A549 (cell line): ENCODE measurements around the gene DPEP1. TPM values are rescaled to one million over a fixed set of nuclear protein-coding genes. Genes with fewer than 3 reads are reported as not detected.

ENCODE experiments used
- BHLHE40 ChIP-seq: IDR thresholded peaks from 2 replicates; pipeline ENCODE4 v1.6.1; 2012; ENCODE audit warnings: low read depth, low read length, inconsistent platforms
- CBX2 ChIP-seq: fragments of 200-600 bp; sonication (generic); IDR thresholded peaks from 2 replicates; pipeline ENCODE4 v1.6.1; 2016; ENCODE audit warnings: low read depth, mild to moderate bottlenecking, borderline replicate concordance
- CBX8 ChIP-seq: fragments of 200-600 bp; sonication (generic); IDR thresholded peaks from 2 replicates; pipeline ENCODE4 v1.6.1; 2016
- CEBPB ChIP-seq, 2 experiments: fragments of >200 bp in 1 of 2; sonication (Bioruptor Twin) in 1 of 2; formaldehyde crosslinking in 1 of 2; IDR thresholded peaks; 2 replicates each; pipeline ENCODE4 v1.6.1; 2012 to 2016
- CHD4 ChIP-seq: fragments of 200-600 bp; sonication (generic); IDR thresholded peaks from 2 replicates; pipeline ENCODE4 v1.6.1; 2016; ENCODE audit warnings: antibody characterized with exemption, mild to moderate bottlenecking, borderline replicate concordance
- EHF ChIP-seq: fragments of 250-450 bp; sonication (Bioruptor Pico); IDR thresholded peaks from 2 replicates; pipeline ENCODE4 v1.5.0; 2020; ENCODE audit warnings: mild to moderate bottlenecking
- EHMT2 ChIP-seq: fragments of 200-600 bp; sonication (generic); IDR thresholded peaks from 2 replicates; pipeline ENCODE4 v1.6.1; 2016; ENCODE audit warnings: antibody characterized with exemption, low read depth, mild to moderate bottlenecking, moderate library complexity
- EP300 ChIP-seq, 2 experiments: fragments of >200 bp; sonication (Bioruptor Twin); formaldehyde crosslinking; IDR thresholded peaks; 2 replicates in 1 of 2; 3 replicates in 1 of 2; pipeline ENCODE4 v1.6.1; 2016 to 2017
- ESRRA ChIP-seq: fragments of 150-350 bp; IDR thresholded peaks from 2 replicates; pipeline ENCODE4 v1.6.1; 2014; ENCODE audit warnings: mild to moderate bottlenecking, low read length, borderline replicate concordance
- FOSB ChIP-seq: fragments of 250-450 bp; sonication (Bioruptor Pico); IDR thresholded peaks from 2 replicates; pipeline ENCODE4 v1.5.0; 2020; ENCODE audit warnings: mild to moderate bottlenecking, moderate library complexity
- FOSL2 ChIP-seq, 2 experiments: fragments of 450-650 bp in 1 of 2; fragments of >200 bp in 1 of 2; sonication (Bioruptor Twin) in 1 of 2; formaldehyde crosslinking; IDR thresholded peaks; 2 replicates each; pipeline versions ENCODE4 v1.5.0 to v1.6.1; 2016 to 2020; ENCODE audit warnings: mild to moderate bottlenecking in 1 of 2, moderate library complexity in 1 of 2
- FOXS1 ChIP-seq: fragments of 250-450 bp; sonication (Bioruptor Pico); IDR thresholded peaks from 2 replicates; pipeline ENCODE4 v1.5.0; 2020; ENCODE audit warnings: mild to moderate bottlenecking, moderate library complexity
- GATA3 ChIP-seq: IDR thresholded peaks from 2 replicates; pipeline ENCODE4 v1.6.1; 2012; ENCODE audit warnings: borderline replicate concordance
- HOXA7 ChIP-seq: fragments of 250-450 bp; sonication (Bioruptor Pico); IDR thresholded peaks from 2 replicates; pipeline ENCODE4 v1.5.0; 2020; ENCODE audit warnings: mild to moderate bottlenecking, moderate library complexity
- JUN ChIP-seq, 2 experiments: fragments of >200 bp; sonication (Bioruptor Twin); formaldehyde crosslinking; IDR thresholded peaks; 2 replicates in 1 of 2; 3 replicates in 1 of 2; pipeline ENCODE4 v1.6.1; 2016 to 2017
- MAFK ChIP-seq: fragments of 450-650 bp; IDR thresholded peaks from 2 replicates; pipeline ENCODE4 v1.6.1; 2014; ENCODE audit not compliant: partially characterized antibody
- MAZ ChIP-seq: fragments of 150-350 bp; IDR thresholded peaks from 2 replicates; pipeline ENCODE4 v1.6.1; 2014; ENCODE audit warnings: antibody characterized with exemption, low read depth, low read length, borderline replicate concordance
- MYC ChIP-seq: IDR thresholded peaks from 2 replicates; pipeline ENCODE4 v1.6.1; 2012; ENCODE audit warnings: mild to moderate bottlenecking, inconsistent platforms, low read length, improper control_type of control experiment, borderline replicate concordance
- NPAS2 ChIP-seq: fragments of 250-450 bp; sonication (Bioruptor Pico); IDR thresholded peaks from 2 replicates; pipeline ENCODE4 v1.8.0; 2022; ENCODE audit warnings: mild to moderate bottlenecking, moderate library complexity, borderline replicate concordance
- PHF8 ChIP-seq: fragments of 200-600 bp; sonication (generic); IDR thresholded peaks from 2 replicates; pipeline ENCODE4 v1.6.1; 2016; ENCODE audit warnings: low read depth, mild to moderate bottlenecking, antibody characterized with exemption, moderate library complexity, borderline replicate concordance
- POLR2AphosphoS2 ChIP-seq: conservative IDR thresholded peaks from 2 replicates; pipeline ENCODE4 v1.6.1; 2012; ENCODE audit warnings: low read length, improper control_type of control experiment, inconsistent platforms
- RAD21 ChIP-seq, 2 experiments: fragments of >200 bp in 1 of 2; sonication (Bioruptor Twin) in 1 of 2; formaldehyde crosslinking in 1 of 2; IDR thresholded peaks in 1 of 2; conservative IDR thresholded peaks in 1 of 2; 2 replicates in 1 of 2; 3 replicates in 1 of 2; pipeline ENCODE4 v1.6.1; 2012 to 2018; ENCODE audit warnings: inconsistent platforms in 1 of 2
- RARB ChIP-seq: fragments of 250-450 bp; sonication (Bioruptor Pico); IDR thresholded peaks from 2 replicates; pipeline ENCODE4 v1.8.0; 2021; ENCODE audit warnings: mild to moderate bottlenecking, moderate library complexity
- RFX5 ChIP-seq: fragments of 450-650 bp; IDR thresholded peaks from 2 replicates; pipeline ENCODE4 v1.7.1; 2014; ENCODE audit warnings: antibody characterized with exemption, mild to moderate bottlenecking, moderate library complexity
- SMC3 ChIP-seq: fragments of >200 bp; sonication (Bioruptor Twin); formaldehyde crosslinking; IDR thresholded peaks from 3 replicates; pipeline ENCODE4 v1.6.1; 2018; ENCODE audit warnings: inconsistent platforms
- TP53 ChIP-seq: fragments of 250-450 bp; sonication (Bioruptor Pico); IDR thresholded peaks from 2 replicates; pipeline ENCODE4 v1.5.0; 2021; ENCODE audit warnings: mild to moderate bottlenecking, moderate library complexity
- ZC3H11A ChIP-seq: fragments of 450-650 bp; IDR thresholded peaks from 2 replicates; pipeline ENCODE4 v1.6.1; 2014; ENCODE audit warnings: antibody characterized with exemption, mild to moderate bottlenecking
- ZFP36 ChIP-seq: fragments of 450-650 bp; IDR thresholded peaks from 2 replicates; pipeline ENCODE4 v1.6.1; 2014; ENCODE audit warnings: borderline replicate concordance; ENCODE audit not compliant: partially characterized antibody
- ZSCAN20 ChIP-seq: fragments of 250-450 bp; sonication (Bioruptor Pico); IDR thresholded peaks from 2 replicates; pipeline ENCODE4 v1.8.0; 2022; ENCODE audit warnings: mild to moderate bottlenecking, moderate library complexity
- polyA plus RNA-seq, 4 experiments: library from polyadenylated mRNA; depleted of rRNA in 3 of 4; stranded (reverse); fragments of >200 nt; fragmentation: RNase III in 1 of 4; extraction: RNeasy Plus Mini Kit Qiagen cat#74134 plus additional on column Dnase treatment in 1 of 4; gene quantifications; 2 replicates in 3 of 4; 3 replicates in 1 of 4; pipeline ENCODE4 v1.2.3, GENCODE V29; 2011 to 2017
- TF ChIP-seq, protein P1 (sequence below): fragments of >200 bp; sonication (Bioruptor Twin); formaldehyde crosslinking; IDR thresholded peaks from 3 replicates; pipeline ENCODE4 v1.6.1; 2016
- TF ChIP-seq, protein P2 (sequence below): IDR thresholded peaks from 2 replicates; pipeline ENCODE4 v1.6.1; 2012; ENCODE audit warnings: low read depth, borderline replicate concordance
- TF ChIP-seq, protein P3 (sequence below): fragments of >200 bp; sonication (Bioruptor Twin); formaldehyde crosslinking; IDR thresholded peaks from 2 replicates; pipeline ENCODE4 v1.6.1; 2016
- TF ChIP-seq, protein P4 (sequence below): IDR thresholded peaks from 2 replicates; pipeline ENCODE4 v1.6.1; 2012
- TF ChIP-seq, protein P5 (sequence below): fragments of 200-600 bp; sonication (generic); IDR thresholded peaks from 2 replicates; pipeline ENCODE4 v1.6.1; 2016; ENCODE audit warnings: antibody characterized with exemption, mild to moderate bottlenecking, moderate library complexity
- TF ChIP-seq, protein P6 (sequence below): fragments of 250-450 bp; sonication (Bioruptor Pico); IDR thresholded peaks from 2 replicates; pipeline ENCODE4 v1.5.0; 2021; ENCODE audit warnings: mild to moderate bottlenecking, moderate library complexity, borderline replicate concordance

Gene DPEP1
- polyA plus RNA-seq, 2 of the 4 experiments (the other 2 are of a cell fraction), result 1.3 to 1.5 TPM

DNA sequence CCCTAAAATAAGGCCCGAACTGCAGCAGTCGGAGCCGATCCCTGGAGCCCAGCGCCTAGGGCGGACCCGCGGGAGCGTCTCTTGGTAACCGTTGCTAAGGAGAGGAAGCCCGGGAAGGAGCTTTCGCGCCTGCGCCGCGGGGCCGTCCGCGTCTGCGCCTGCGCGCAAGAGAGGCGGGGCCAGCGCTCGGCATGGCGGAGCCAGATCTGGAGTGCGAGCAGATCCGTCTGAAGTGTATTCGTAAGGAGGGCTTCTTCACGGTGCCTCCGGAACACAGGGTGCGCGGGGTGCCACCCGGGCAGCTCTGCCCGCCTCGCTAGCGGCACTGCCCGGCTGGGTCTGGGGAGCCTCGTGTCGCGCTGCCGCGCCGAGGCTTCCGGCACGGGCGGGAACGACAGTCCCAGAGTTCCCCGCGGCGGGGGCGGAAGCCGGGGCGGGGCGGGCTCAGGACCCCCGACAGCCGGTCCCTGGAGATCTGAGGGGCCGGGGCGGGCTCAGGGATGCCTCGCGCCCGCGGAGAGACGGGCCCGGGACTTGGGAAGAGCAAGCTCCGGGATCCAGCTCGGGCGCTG lies 73.2 kb downstream of the DPEP1 start, which contains the start of gene CDK10 (continued):
- TF ChIP-seq JUN (IDR thresholded peaks at IDR 0.05), result peak; percentile 89 to 95
- no peak for TF ChIP-seq SMC3
- no peak for TF ChIP-seq NPAS2 (CRISPR knock-in tag)
- TF ChIP-seq MYC, result 0 out of 2 replicates have a peak, but pooled peaks have one; percentile 60
- no peak for TF ChIP-seq ZSCAN20 (CRISPR knock-in tag)
- no peak for TF ChIP-seq RARB (CRISPR knock-in tag)
- peak; percentile 72 for TF ChIP-seq EHF (CRISPR knock-in tag)
- no peak for TF ChIP-seq FOSB (CRISPR knock-in tag)
- no peak for TF ChIP-seq CBX8
- peak; percentile 86 for TF ChIP-seq TP53 (CRISPR knock-in tag)
- TF ChIP-seq CEBPB (IDR thresholded peaks at IDR 0.05), result no peak
- no peak for TF ChIP-seq POLR2AphosphoS2
- TF ChIP-seq, protein P1, sequence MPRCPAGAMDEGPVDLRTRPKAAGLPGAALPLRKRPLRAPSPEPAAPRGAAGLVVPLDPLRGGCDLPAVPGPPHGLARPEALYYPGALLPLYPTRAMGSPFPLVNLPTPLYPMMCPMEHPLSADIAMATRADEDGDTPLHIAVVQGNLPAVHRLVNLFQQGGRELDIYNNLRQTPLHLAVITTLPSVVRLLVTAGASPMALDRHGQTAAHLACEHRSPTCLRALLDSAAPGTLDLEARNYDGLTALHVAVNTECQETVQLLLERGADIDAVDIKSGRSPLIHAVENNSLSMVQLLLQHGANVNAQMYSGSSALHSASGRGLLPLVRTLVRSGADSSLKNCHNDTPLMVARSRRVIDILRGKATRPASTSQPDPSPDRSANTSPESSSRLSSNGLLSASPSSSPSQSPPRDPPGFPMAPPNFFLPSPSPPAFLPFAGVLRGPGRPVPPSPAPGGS, result peak; percentile 95
- no peak for TF ChIP-seq ZFP36
- TF ChIP-seq, protein P2, sequence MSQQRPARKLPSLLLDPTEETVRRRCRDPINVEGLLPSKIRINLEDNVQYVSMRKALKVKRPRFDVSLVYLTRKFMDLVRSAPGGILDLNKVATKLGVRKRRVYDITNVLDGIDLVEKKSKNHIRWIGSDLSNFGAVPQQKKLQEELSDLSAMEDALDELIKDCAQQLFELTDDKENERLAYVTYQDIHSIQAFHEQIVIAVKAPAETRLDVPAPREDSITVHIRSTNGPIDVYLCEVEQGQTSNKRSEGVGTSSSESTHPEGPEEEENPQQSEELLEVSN, result peak; percentile 98
- no peak for TF ChIP-seq EP300 (IDR thresholded peaks at IDR 0.05)
- peak; percentile 85; the same call in 1 of the 2 replicates for TF ChIP-seq FOXS1 (CRISPR knock-in tag)
- TF ChIP-seq RFX5, result no peak
- no peak for TF ChIP-seq HOXA7 (CRISPR knock-in tag)
- TF ChIP-seq GATA3, result no peak
- TF ChIP-seq RAD21 (conservative IDR thresholded peaks at IDR 0.05 in 1 of 2, IDR thresholded peaks at IDR 0.05 in 1 of 2), result no peak
- TF ChIP-seq, protein P3, sequence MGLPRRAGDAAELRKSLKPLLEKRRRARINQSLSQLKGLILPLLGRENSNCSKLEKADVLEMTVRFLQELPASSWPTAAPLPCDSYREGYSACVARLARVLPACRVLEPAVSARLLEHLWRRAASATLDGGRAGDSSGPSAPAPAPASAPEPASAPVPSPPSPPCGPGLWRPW, result no peak
- no peak for TF ChIP-seq FOSL2 (IDR thresholded peaks at IDR 0.05)
- peak; percentile 30; the same call in 1 of the 2 replicates for TF ChIP-seq FOSL2 (CRISPR knock-in tag; IDR thresholded peaks at IDR 0.05)
- TF ChIP-seq PHF8, result peak; percentile 88; the same call in 1 of the 2 replicates
- TF ChIP-seq, protein P4, sequence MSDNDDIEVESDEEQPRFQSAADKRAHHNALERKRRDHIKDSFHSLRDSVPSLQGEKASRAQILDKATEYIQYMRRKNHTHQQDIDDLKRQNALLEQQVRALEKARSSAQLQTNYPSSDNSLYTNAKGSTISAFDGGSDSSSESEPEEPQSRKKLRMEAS, result peak; percentile 88
- TF ChIP-seq, protein P5, sequence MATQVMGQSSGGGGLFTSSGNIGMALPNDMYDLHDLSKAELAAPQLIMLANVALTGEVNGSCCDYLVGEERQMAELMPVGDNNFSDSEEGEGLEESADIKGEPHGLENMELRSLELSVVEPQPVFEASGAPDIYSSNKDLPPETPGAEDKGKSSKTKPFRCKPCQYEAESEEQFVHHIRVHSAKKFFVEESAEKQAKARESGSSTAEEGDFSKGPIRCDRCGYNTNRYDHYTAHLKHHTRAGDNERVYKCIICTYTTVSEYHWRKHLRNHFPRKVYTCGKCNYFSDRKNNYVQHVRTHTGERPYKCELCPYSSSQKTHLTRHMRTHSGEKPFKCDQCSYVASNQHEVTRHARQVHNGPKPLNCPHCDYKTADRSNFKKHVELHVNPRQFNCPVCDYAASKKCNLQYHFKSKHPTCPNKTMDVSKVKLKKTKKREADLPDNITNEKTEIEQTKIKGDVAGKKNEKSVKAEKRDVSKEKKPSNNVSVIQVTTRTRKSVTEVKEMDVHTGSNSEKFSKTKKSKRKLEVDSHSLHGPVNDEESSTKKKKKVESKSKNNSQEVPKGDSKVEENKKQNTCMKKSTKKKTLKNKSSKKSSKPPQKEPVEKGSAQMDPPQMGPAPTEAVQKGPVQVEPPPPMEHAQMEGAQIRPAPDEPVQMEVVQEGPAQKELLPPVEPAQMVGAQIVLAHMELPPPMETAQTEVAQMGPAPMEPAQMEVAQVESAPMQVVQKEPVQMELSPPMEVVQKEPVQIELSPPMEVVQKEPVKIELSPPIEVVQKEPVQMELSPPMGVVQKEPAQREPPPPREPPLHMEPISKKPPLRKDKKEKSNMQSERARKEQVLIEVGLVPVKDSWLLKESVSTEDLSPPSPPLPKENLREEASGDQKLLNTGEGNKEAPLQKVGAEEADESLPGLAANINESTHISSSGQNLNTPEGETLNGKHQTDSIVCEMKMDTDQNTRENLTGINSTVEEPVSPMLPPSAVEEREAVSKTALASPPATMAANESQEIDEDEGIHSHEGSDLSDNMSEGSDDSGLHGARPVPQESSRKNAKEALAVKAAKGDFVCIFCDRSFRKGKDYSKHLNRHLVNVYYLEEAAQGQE, result no peak
- TF ChIP-seq ZC3H11A, result no peak
- TF ChIP-seq MAFK, result no peak
- TF ChIP-seq BHLHE40, result no peak
- TF ChIP-seq CBX2, result no peak
- TF ChIP-seq, protein P6, sequence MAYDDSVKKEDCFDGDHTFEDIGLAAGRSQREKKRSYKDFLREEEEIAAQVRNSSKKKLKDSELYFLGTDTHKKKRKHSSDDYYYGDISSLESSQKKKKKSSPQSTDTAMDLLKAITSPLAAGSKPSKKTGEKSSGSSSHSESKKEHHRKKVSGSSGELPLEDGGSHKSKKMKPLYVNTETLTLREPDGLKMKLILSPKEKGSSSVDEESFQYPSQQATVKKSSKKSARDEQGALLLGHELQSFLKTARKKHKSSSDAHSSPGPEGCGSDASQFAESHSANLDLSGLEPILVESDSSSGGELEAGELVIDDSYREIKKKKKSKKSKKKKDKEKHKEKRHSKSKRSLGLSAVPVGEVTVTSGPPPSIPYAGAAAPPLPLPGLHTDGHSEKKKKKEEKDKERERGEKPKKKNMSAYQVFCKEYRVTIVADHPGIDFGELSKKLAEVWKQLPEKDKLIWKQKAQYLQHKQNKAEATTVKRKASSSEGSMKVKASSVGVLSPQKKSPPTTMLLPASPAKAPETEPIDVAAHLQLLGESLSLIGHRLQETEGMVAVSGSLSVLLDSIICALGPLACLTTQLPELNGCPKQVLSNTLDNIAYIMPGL, result peak; percentile 65; the same call in 1 of the 2 replicates
- no peak for TF ChIP-seq EHMT2
- TF ChIP-seq MAZ, result no peak
- no peak for TF ChIP-seq CHD4
- TF ChIP-seq ESRRA, result no peak
